CD4-positive, alpha-beta memory T cell (primary cell): ENCODE results near the gene XAF1. TPM values are rescaled to one million over a fixed set of nuclear protein-coding genes. Genes with fewer than 3 reads are reported as not detected.
"Not testable (repeated sequence)": the region's sequence is repeated elsewhere in the genome, so short reads cannot be mapped to it uniquely, and the experiment has no call there.

Experiments used
- CTCF ChIA-PET: fragments of 350-600 bp; sonication (Branson Sonifier 250); formaldehyde crosslinking; loops from one replicate; lab custom pipeline; 2021; ENCODE audit warnings: inconsistent platforms; ENCODE audit not compliant: partially characterized antibody; lab: Charles Lee
- POLR2A ChIA-PET: fragments of 350-600 bp; sonication (Branson Sonifier 250); formaldehyde crosslinking; loops from one replicate; lab custom pipeline; 2021; ENCODE audit not compliant: partially characterized antibody; lab: Charles Lee
- DNase-seq, 5 donors: peaks; one replicate each; pipeline versions ENCODE4 v3.0.0 to v3.0.0-alpha.2; 2020 to 2022; ENCODE audit warnings: mixed read lengths in 1 of 5
- H3K27ac ChIP-seq: one replicate; pipeline ENCODE4 v1.7.0; 2013; ENCODE audit warnings: low read depth, low read length
- H3K27me3 ChIP-seq: 2 replicates; pipeline ENCODE4 v1.7.0; 2013; ENCODE audit warnings: mild to moderate bottlenecking, low read length, moderate library complexity; ENCODE audit not compliant: insufficient read depth
- H3K36me3 ChIP-seq: 2 replicates; pipeline ENCODE4 v1.7.0; 2013; ENCODE audit warnings: mild to moderate bottlenecking, low read length, moderate library complexity; ENCODE audit not compliant: insufficient read depth
- H3K4me1 ChIP-seq: 2 replicates; pipeline ENCODE4 v1.7.0; 2013; ENCODE audit warnings: mild to moderate bottlenecking, low read length, moderate library complexity; ENCODE audit not compliant: insufficient read depth
- H3K4me3 ChIP-seq, 2 donors: one replicate each; pipeline ENCODE4 v1.7.0; 2013; ENCODE audit warnings: low read length in 2 of 2, mild to moderate bottlenecking in 1 of 2
- H3K9me3 ChIP-seq, 2 donors: one replicate each; pipeline ENCODE4 v1.7.0; 2013; ENCODE audit warnings: low read length in 2 of 2, control low read depth in 1 of 2; ENCODE audit not compliant: control insufficient read depth in 1 of 2
- H3K27ac Mint-ChIP-seq, 7 donors: one replicate each; pipeline ENCODE4 v1.8.0; 2020 to 2021; ENCODE audit warnings: mixed read lengths in 7 of 7, mild to moderate bottlenecking in 6 of 7, inconsistent platforms in 3 of 7, moderate library complexity in 3 of 7
- H3K27me3 Mint-ChIP-seq, 2 donors: one replicate each; pipeline ENCODE4 v1.8.0; 2020 to 2021; ENCODE audit warnings: mixed read lengths in 2 of 2
- H3K36me3 Mint-ChIP-seq, 2 donors: one replicate each; pipeline ENCODE4 v1.8.0; 2020 to 2021; ENCODE audit warnings: mixed read lengths in 2 of 2, inconsistent platforms in 1 of 2, mild to moderate bottlenecking in 1 of 2
- H3K4me1 Mint-ChIP-seq, 4 donors: one replicate each; pipeline ENCODE4 v1.8.0; 2020 to 2021; ENCODE audit warnings: mixed read lengths in 4 of 4, mild to moderate bottlenecking in 1 of 4
- H3K4me3 Mint-ChIP-seq, 8 donors: one replicate each; pipeline ENCODE4 v1.8.0; 2020 to 2021; ENCODE audit warnings: mixed read lengths in 8 of 8, mild to moderate bottlenecking in 7 of 8, moderate library complexity in 6 of 8, inconsistent platforms in 3 of 8
- H3K9me3 Mint-ChIP-seq, 8 donors: one replicate each; pipeline ENCODE4 v1.8.0; 2020 to 2021; ENCODE audit warnings: mixed read lengths in 8 of 8, mild to moderate bottlenecking in 5 of 8, inconsistent platforms in 3 of 8, moderate library complexity in 1 of 8
- intact Hi-C: fragments of 100-400 bp; cut with micrococcal nuclease; formaldehyde crosslinking; loops from one replicate; pipeline ENCODE4 v1.15.1; 2023
- polyA plus RNA-seq, 2 donors: library from polyadenylated mRNA; unstranded; fragments of 300-500 nt; fragmentation: Illumina TruSeq; gene quantifications; one replicate each; pipeline ENCODE4 v1.2.3, GENCODE V29; 2021
- total RNA-seq, 2 experiments: library from RNA; stranded (reverse); gene quantifications; one replicate each; pipeline ENCODE4 v1.2.3, GENCODE V29; 2021

The XAF1 gene
- total and polyA plus RNA-seq, 4 experiments from 2014 or later, result 8.0 to 99.3 (median 67.5) TPM

DNA sequence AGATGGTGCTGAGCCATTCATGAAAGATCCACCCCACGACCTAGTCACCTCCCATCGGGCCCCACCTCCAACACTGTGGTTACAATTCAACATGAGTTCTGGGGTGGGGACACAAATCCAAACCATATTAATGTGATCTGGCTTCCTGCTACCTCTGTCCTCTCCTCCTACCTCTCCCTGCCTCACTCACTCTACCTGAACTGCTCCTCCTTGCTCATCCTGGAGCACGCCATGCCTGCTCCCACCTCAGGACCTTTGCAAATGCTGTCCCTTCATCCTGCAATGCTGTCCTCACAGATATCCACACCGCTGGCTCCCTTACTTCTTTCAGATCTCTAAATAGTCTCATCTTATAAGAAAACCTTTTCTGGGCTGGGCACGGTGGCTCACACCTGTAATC lies 31.8 kb upstream of the XAF1 start:
- peaks cover 0 to 2% (median 0%) of the 10 kb centered on the region in 8 donors for H3K9me3 Mint-ChIP-seq
- no peaks in the 10 kb centered on the region for H3K4me1 Mint-ChIP-seq
- POLR2A ChIA-PET, result interaction anchor here (0.7 kb wide), 1 partner anchor 34 kb away, joined by 3 read pairs; no protein-coding TSS in a partner anchor
- no peak overlapping the region for H3K27ac ChIP-seq
- peaks cover 5% of the 10 kb centered on the region for H3K27me3 ChIP-seq
- CTCF ChIA-PET, result no interaction called here
- H3K4me3 Mint-ChIP-seq, result no peak overlapping the region
- no peaks in the 10 kb centered on the region for H3K36me3 Mint-ChIP-seq
- no peaks in the 10 kb centered on the region for H3K4me1 ChIP-seq
- peaks cover 39 to 42% of the 10 kb centered on the region in 2 donors for H3K27me3 Mint-ChIP-seq
- no peak for DNase-seq
- intact Hi-C loops, result no loop called here
- no peaks in the 10 kb centered on the region for H3K9me3 ChIP-seq
- no peaks in the 10 kb centered on the region for H3K36me3 ChIP-seq
- H3K27ac Mint-ChIP-seq, result peak overlapping the region in 1 of 7 donors; percentile 59
- no peak overlapping the region for H3K4me3 ChIP-seq

DNA sequence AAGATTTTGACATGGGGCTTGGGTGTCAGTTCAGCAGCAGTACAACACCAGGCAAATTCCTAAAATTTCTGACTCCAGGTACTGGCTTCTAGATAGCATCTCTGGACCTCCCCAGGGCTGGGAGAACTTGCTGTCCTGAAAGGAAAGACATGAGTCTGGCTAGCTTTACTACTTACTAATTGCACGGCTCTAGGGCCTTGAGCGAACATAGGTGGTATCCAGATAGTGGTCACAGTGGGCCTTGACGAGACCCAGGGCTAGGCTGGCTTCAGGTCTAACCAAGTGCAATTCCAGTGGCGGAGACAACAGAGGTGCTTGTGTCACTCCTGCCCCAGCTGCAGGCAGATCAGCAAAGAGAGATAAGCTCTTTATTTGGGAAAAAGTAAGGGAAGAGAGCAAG lies 26.3 kb upstream of the XAF1 start:
- Histone ChIP-seq H3K27me3 (no peaks in the 10 kb centered on the region), H3K4me1 (no peaks in the 10 kb centered on the region), H3K27ac (no peak overlapping the region), H3K4me3 (no peak overlapping the region), H3K36me3 (no peaks in the 10 kb centered on the region), H3K9me3 (no peaks in the 10 kb centered on the region)
- intact Hi-C loops, result no loop called here
- CTCF ChIA-PET, result no interaction called here
- Mint-ChIP-seq H3K4me3 (no peak overlapping the region), H3K36me3 (no peaks in the 10 kb centered on the region), H3K4me1 (no peaks in the 10 kb centered on the region), H3K27me3 (peaks cover 14 to 19% of the 10 kb centered on the region in 2 donors), H3K27ac (no peak overlapping the region), H3K9me3 (peaks cover 0 to 1% (median 0%) of the 10 kb centered on the region in 8 donors)
- POLR2A ChIA-PET, result no interaction called here
- no peak for DNase-seq

- peaks cover 10 to 17% of the 10 kb centered on the region in 2 donors for H3K27me3 Mint-ChIP-seq
- H3K27ac Mint-ChIP-seq, DNase-seq, H3K36me3 ChIP-seq, H3K27me3 ChIP-seq, H3K36me3 Mint-ChIP-seq, intact Hi-C loops, H3K4me3 Mint-ChIP-seq, H3K4me3 ChIP-seq, H3K27ac ChIP-seq, H3K4me1 ChIP-seq, H3K4me1 Mint-ChIP-seq, CTCF ChIA-PET, H3K9me3 ChIP-seq, H3K9me3 Mint-ChIP-seq, POLR2A ChIA-PET: not testable (repeated sequence)
These were observed 9.2 kb upstream of the XAF1 start for GRCh38 chr17:6746665-6747064.

- POLR2A ChIA-PET, result no interaction called here
- CTCF ChIA-PET, result interaction anchor here (0.7 kb wide), 1 partner anchor 94 kb away, joined by 3 read pairs; no protein-coding TSS in a partner anchor
- intact Hi-C loops, result no loop called here
- H3K27me3 Mint-ChIP-seq, result peaks cover 4 to 11% of the 10 kb centered on the region in 2 donors
- H3K27ac ChIP-seq, result no peak overlapping the region
- H3K27me3 ChIP-seq, result no peaks in the 10 kb centered on the region
- no peak for DNase-seq
- H3K36me3 Mint-ChIP-seq, result no peaks in the 10 kb centered on the region
- peaks cover 13 to 17% (median 16%) of the 10 kb centered on the region in 4 donors for H3K4me1 Mint-ChIP-seq
- peaks cover 14% of the 10 kb centered on the region for H3K4me1 ChIP-seq
- H3K9me3 ChIP-seq, result no peaks in the 10 kb centered on the region
- no peak overlapping the region for H3K4me3 Mint-ChIP-seq
- no peaks in the 10 kb centered on the region for H3K36me3 ChIP-seq
- no peaks in the 10 kb centered on the region for H3K9me3 Mint-ChIP-seq
- no peak overlapping the region for H3K4me3 ChIP-seq
- no peak overlapping the region for H3K27ac Mint-ChIP-seq
These were observed 7.2 kb upstream of the XAF1 start for GRCh38 chr17:6748617-6749016.

DNA sequence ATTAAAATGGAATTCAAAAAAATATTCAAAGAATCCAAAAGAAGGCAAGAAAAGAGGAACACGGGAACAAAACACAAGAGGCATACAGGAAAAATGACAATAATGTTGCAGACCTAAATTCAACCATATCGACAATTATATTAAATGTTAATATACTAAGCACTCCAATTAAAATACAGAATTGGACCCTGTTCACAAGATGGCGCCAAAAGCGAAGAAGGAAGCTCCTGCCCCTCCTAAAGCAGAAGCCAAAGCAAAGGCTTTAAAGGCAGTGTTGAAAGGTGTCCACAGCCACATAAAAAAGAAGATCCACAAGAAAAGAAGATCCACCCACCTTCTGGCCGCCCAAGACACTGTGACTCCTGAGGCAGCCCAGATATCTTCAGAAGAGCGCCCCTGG lies 6.3 kb upstream of the XAF1 start:
- ChIA-PET CTCF (interaction anchor here (1.7 kb wide), 1 partner anchor 94 kb away, joined by 10 read pairs; no protein-coding TSS in a partner anchor), POLR2A (no interaction called here)
- H3K27ac Mint-ChIP-seq, result peak overlapping the region in 2 of 7 donors; percentile 29 to 55

GRCh38 chr17:6752068-6752909 lies 3.6 kb upstream of the XAF1 start:
- Mint-ChIP-seq H3K4me3 (peak overlapping the region in 3 of 8 donors; percentile 63 to 75 (median 74)), H3K4me1 (peaks cover 25 to 50% (median 40%) of the 10 kb centered on the region in 4 donors), H3K9me3 (no peaks in the 10 kb centered on the region), H3K27ac (peak overlapping the region; percentile 82 to 95 (median 87)), H3K36me3 (peaks cover 3 to 12% of the 10 kb centered on the region in 2 donors), H3K27me3 (no peaks in the 10 kb centered on the region)
- intact Hi-C loops, result loop anchor here (10.0 kb wide), 1 partner anchor 107 kb away; the partner anchor contains the start of genes KIAA0753 and TXNDC17
- Histone ChIP-seq H3K4me3 (no peak overlapping the region), H3K36me3 (no peaks in the 10 kb centered on the region), H3K27me3 (no peaks in the 10 kb centered on the region), H3K27ac (no peak overlapping the region), H3K4me1 (peaks cover 35% of the 10 kb centered on the region), H3K9me3 (no peaks in the 10 kb centered on the region)
- POLR2A ChIA-PET, result no interaction called here
- CTCF ChIA-PET, result no interaction called here
- DNase-seq, result no peak

More for the DNA sequence above, 6.3 kb upstream of the XAF1 start:
- Histone ChIP-seq H3K4me3 (no peak overlapping the region), H3K4me1 (peaks cover 19% of the 10 kb centered on the region), H3K9me3 (no peaks in the 10 kb centered on the region), H3K27me3 (no peaks in the 10 kb centered on the region), H3K36me3 (no peaks in the 10 kb centered on the region), H3K27ac (no peak overlapping the region)
- Mint-ChIP-seq H3K4me3 (no peak overlapping the region), H3K4me1 (peaks cover 15 to 25% (median 20%) of the 10 kb centered on the region in 4 donors), H3K36me3 (no peaks in the 10 kb centered on the region), H3K27me3 (peaks cover 0 to 3% of the 10 kb centered on the region in 2 donors), H3K9me3 (no peaks in the 10 kb centered on the region)
- intact Hi-C loops, result no loop called here
- DNase-seq, result no peak

- intact Hi-C loops, result loop anchor here (10.0 kb wide), 1 partner anchor 108 kb away; the partner anchor contains the start of genes KIAA0753 and TXNDC17
These were observed 2.8 kb upstream of the XAF1 start for GRCh38 chr17:6753006-6753445.

More at GRCh38 chr17:6753006-6753445, 2.8 kb upstream of the XAF1 start:
- Histone ChIP-seq H3K27ac (no peak overlapping the region), H3K9me3 (no peaks in the 10 kb centered on the region), H3K36me3 (no peaks in the 10 kb centered on the region), H3K4me1 (peaks cover 42% of the 10 kb centered on the region), H3K4me3 (no peak overlapping the region), H3K27me3 (no peaks in the 10 kb centered on the region)
- ChIA-PET POLR2A (no interaction called here), CTCF (no interaction called here)
- peak overlapping the region; percentile 4 to 75 (median 62) for H3K4me3 Mint-ChIP-seq
- no peaks in the 10 kb centered on the region for H3K27me3 Mint-ChIP-seq
- peak; percentile 42 to 70 (median 63) for DNase-seq
- H3K36me3 Mint-ChIP-seq, result peaks cover 10 to 18% of the 10 kb centered on the region in 2 donors
- peaks cover 31 to 57% (median 47%) of the 10 kb centered on the region in 4 donors for H3K4me1 Mint-ChIP-seq
- H3K27ac Mint-ChIP-seq, result peak overlapping the region; percentile 82 to 95 (median 87)
- no peaks in the 10 kb centered on the region for H3K9me3 Mint-ChIP-seq
